BE2C (cell line): Measurements from ENCODE around the gene GBE1.
"Not testable (repeated sequence)": the region's sequence is repeated elsewhere in the genome, so short reads cannot be mapped to it uniquely, and the experiment has no call there.

Source experiments
- DNase-seq: peaks from one replicate; pipeline ENCODE4 v3.0.0-alpha.2; 2020
- H3K27me3 ChIP-seq: fragments of 250-450 bp; sonication (Bioruptor Pico); 2 replicates; pipeline ENCODE4 v1.5.1; 2020; ENCODE audit warnings: mild to moderate bottlenecking
- H3K36me3 ChIP-seq: fragments of 250-450 bp; sonication (Bioruptor Pico); 2 replicates; pipeline ENCODE4 v1.5.1; 2020; ENCODE audit warnings: mild to moderate bottlenecking
- H3K4me1 ChIP-seq: fragments of 250-450 bp; sonication (Bioruptor Pico); 2 replicates; pipeline ENCODE4 v1.5.1; 2020
- H3K4me3 ChIP-seq: 2 replicates; pipeline ENCODE4 v1.5.1; 2011; ENCODE audit warnings: low read depth, low read length
- H3K9me3 ChIP-seq: fragments of 250-450 bp; sonication (Bioruptor Pico); 2 replicates; pipeline ENCODE4 v1.5.1; 2020
- CTCF ChIP-seq: IDR thresholded peaks from 2 replicates; pipeline ENCODE4 v1.5.1; 2012; ENCODE audit warnings: mild to moderate bottlenecking, low read depth, low read length

The GBE1 gene

DNA sequence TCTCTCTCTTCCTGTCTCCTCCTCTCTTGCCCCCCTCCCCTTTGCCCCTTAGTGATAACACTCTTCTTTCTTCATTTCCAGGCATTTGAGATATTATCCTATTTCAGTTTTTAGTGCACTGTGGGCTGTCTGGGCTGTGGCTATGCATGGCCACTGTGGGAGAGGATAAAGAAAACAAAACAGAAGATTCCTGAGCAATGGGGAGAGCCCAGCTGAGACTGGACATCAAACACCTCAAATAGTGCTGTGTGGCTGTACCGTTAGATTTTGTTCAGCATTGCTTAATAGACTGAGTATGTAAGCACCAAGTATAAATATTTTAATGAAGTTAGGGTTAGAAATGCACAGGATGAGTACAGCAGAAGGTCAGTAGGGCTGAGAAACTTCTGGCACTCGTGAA, 7.9 kb upstream of the GBE1 start:
- no peaks in the 10 kb centered on the region for H3K27me3 ChIP-seq
- no peak for TF ChIP-seq CTCF
- H3K4me1 ChIP-seq: no peaks in the 10 kb centered on the region
- no peak overlapping the region for H3K4me3 ChIP-seq
- no peaks in the 10 kb centered on the region for H3K9me3 ChIP-seq
- no peaks in the 10 kb centered on the region for H3K36me3 ChIP-seq
- DNase-seq: no peak

DNA sequence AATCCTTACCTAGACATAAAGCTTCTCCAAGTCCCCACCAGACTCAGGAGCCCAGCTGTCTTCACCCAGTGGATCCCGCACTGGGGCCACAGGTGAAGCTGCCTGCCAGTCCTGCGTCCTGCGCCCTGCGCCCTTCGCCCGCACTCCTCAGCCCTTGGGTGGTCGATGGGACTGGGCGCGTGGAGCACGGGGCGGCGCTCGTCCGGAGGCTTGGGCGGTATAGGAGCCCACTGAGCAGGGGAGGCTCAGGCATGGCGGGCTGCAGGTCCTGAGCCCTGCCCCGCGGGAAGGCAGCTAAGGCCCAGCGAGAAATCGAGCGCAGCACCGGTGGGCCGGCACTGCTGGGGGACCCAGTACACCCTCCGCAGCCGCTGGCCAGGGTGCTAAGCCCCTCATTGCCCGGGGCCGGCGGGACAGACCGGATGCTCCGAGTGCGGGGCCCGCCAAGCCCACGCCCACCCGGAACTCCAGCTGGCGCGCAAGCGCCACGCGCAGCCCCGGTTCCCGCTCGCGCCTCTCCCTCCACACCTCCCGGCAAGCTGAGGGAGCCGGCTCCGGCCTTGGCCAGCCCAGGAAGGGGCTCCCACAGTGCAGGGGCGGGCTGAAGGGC, 5.9 kb upstream of the GBE1 start:
- DNase-seq: peak; percentile 4
- not testable (repeated sequence) for H3K4me1 ChIP-seq

GRCh38 chr3:81765400-81765799, 4.0 kb upstream of the GBE1 start:
- Histone ChIP-seq H3K4me1 (peaks cover 4% of the 10 kb centered on the region), H3K27me3 (no peaks in the 10 kb centered on the region), H3K36me3 (no peaks in the 10 kb centered on the region), H3K9me3 (no peaks in the 10 kb centered on the region), H3K4me3 (no peak overlapping the region)
- DNase-seq: no peak
- no peak for TF ChIP-seq CTCF

More for the DNA sequence above, 5.9 kb upstream of the GBE1 start:
- H3K4me3 ChIP-seq, H3K36me3 ChIP-seq, H3K27me3 ChIP-seq, H3K9me3 ChIP-seq: not testable (repeated sequence)

GRCh38 chr3:81764665-81765064, 3.2 kb upstream of the GBE1 start:
- Histone ChIP-seq H3K36me3 (no peaks in the 10 kb centered on the region), H3K9me3 (no peaks in the 10 kb centered on the region), H3K27me3 (no peaks in the 10 kb centered on the region), H3K4me1 (peaks cover 4% of the 10 kb centered on the region), H3K4me3 (no peak overlapping the region)
- no peak for TF ChIP-seq CTCF
- no peak for DNase-seq

DNA sequence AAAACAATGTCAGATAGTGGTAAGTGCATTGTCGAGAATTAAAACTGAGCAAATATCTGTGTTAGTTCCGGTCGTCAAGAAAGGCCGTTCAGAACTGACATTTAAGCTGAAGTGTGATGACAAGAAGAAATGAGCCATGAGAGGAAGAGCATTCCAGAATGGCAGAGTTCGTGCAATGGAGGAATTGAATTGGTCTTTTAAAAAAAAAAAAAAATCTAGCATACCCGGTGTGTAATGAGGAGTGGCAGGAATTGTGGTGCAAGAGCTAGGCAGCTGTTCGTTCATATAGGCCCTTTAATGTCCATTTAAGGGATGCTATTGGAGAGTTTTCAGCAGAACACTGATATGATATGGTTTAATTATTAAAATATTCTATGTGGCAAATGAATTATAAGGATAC, 2.6 kb upstream of the GBE1 start:
- TF ChIP-seq CTCF: no peak
- Histone ChIP-seq H3K4me1 (peaks cover 4% of the 10 kb centered on the region), H3K4me3 (no peak overlapping the region), H3K36me3 (no peaks in the 10 kb centered on the region), H3K27me3 (no peaks in the 10 kb centered on the region), H3K9me3 (no peaks in the 10 kb centered on the region)
- DNase-seq: no peak

DNA sequence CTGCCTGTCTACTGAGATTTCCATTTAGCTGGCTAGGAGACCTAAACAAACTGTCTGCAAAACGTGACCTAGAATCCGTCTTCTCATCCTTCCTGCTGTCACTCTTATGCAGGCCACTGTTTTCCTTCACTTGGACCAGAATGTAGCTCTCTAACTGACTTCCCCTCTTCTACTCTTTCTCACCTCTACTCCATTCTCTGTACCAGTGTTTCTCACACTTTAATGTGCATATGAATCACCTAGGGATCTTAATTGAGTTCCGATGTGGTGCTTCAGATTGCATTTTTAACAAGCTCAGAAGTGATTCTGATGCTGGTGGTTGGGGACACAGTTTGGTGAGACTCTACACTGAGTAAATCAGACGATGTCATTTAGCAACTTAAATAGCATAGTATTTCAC, 1.6 kb upstream of the GBE1 start:
- no peaks in the 10 kb centered on the region for H3K27me3 ChIP-seq
- no peak for TF ChIP-seq CTCF
- DNase-seq: no peak
- H3K4me1 ChIP-seq: peaks cover 4% of the 10 kb centered on the region
- H3K9me3 ChIP-seq: no peaks in the 10 kb centered on the region
- no peak overlapping the region for H3K4me3 ChIP-seq
- H3K36me3 ChIP-seq: no peaks in the 10 kb centered on the region
